Kidney (tissue), 14 donors: Measurements from ENCODE around the gene GRIK3. TPM values are rescaled to one million over a fixed set of nuclear protein-coding genes. Genes with fewer than 3 reads are reported as not detected.
A peak's percentile ranks its signal among the peaks of the same experiment; 100 is the strongest.
"Not testable (repeated sequence)": the region's sequence is repeated elsewhere in the genome, so short reads cannot be mapped to it uniquely, and the experiment has no call there.

Experiments
- DNase-seq, 5 donors: peaks; one replicate each; pipeline ENCODE4 v3.0.0-alpha.2; 2013 to 2020
- FAIRE-seq: peaks from 2 replicates; lab custom pipeline; 2012; peaks lifted over from hg19 to GRCh38; lab: Jason Lieb, UNC
- H3K27ac ChIP-seq, 2 donors: one replicate each; pipeline ENCODE4 v1.7.0; 2013; ENCODE audit warnings: low read depth in 2 of 2, low read length in 2 of 2, inconsistent platforms in 1 of 2
- H3K27me3 ChIP-seq: one replicate; pipeline ENCODE4 v1.7.1; 2013; ENCODE audit warnings: low read length, inconsistent platforms; ENCODE audit not compliant: control insufficient read depth, insufficient read depth
- H3K36me3 ChIP-seq, 3 donors: one replicate each; pipeline versions ENCODE4 v1.7.0 to v1.7.1; 2013; ENCODE audit warnings: low read length in 3 of 3, control low read depth in 1 of 3, inconsistent platforms in 1 of 3; ENCODE audit not compliant: insufficient read depth in 3 of 3, control insufficient read depth in 2 of 3
- H3K4me1 ChIP-seq, 3 donors: one replicate each; pipeline versions ENCODE4 v1.7.0 to v1.7.1; 2013; ENCODE audit warnings: low read length in 3 of 3, inconsistent platforms in 1 of 3, low read depth in 1 of 3; ENCODE audit not compliant: control insufficient read depth in 2 of 3, insufficient read depth in 2 of 3
- H3K4me3 ChIP-seq, 3 donors: one replicate each; pipeline versions ENCODE4 v1.7.0 to v1.8.1; 2013; ENCODE audit warnings: low read length in 3 of 3, control low read depth in 1 of 3, inconsistent platforms in 1 of 3
- H3K9ac ChIP-seq, 3 donors: one replicate each; pipeline versions ENCODE4 v1.7.0 to v1.7.1; 2013; ENCODE audit warnings: low read length in 3 of 3, control low read depth in 1 of 3, inconsistent platforms in 1 of 3
- H3K9me3 ChIP-seq, 3 donors: one replicate each; pipeline versions ENCODE4 v1.7.0 to v1.7.1; 2013; ENCODE audit warnings: low read length in 3 of 3, control low read depth in 1 of 3, inconsistent platforms in 1 of 3; ENCODE audit not compliant: control insufficient read depth in 2 of 3, insufficient read depth in 1 of 3
- intact Hi-C: fragments of 100-400 bp; cut with DNase I; formaldehyde crosslinking; loops from one replicate; pipeline ENCODE4 v1.11.1; 2022
- polyA plus RNA-seq: library from polyadenylated mRNA; stranded (reverse); fragments of 350-450 nt; fragmentation: Illumina TruSeq; extraction: RNeasy Lipid Tissue Mini Kit (QIAGEN cat#74804); gene quantifications from one replicate; pipeline ENCODE4 v1.2.3, GENCODE V29; 2014; ENCODE audit warnings: low read depth, low replicate concordance; ENCODE audit not compliant: insufficient read depth
- total RNA-seq: library from RNA; stranded (reverse); fragmentation: NEBNext Ultra II Directional; extraction: Animal tissue kit (Norgen Biotek cat#: 25700); gene quantifications from one replicate; pipeline ENCODE4 v1.2.1, GENCODE V29; 2021
- TF ChIP-seq, protein P1 (sequence below): IDR thresholded peaks from 3 replicates; pipeline ENCODE4 v1.5.1; 2012; ENCODE audit warnings: mild to moderate bottlenecking, moderate library complexity, borderline replicate concordance; ENCODE audit not compliant: insufficient read depth; ENCODE audit errors: extremely low read depth
- donor health status: control.
- donor health status: control.
- donor health status: control.
- donor health status: control.
- donor health status: control.
- donor health status: DM: yes; HTN: yes; CAD: no.
- donor health status: Normal renal cell carcinoma (clear cell type).

GRIK3 gene
- total and polyA plus RNA-seq, 2 donors from 2014 or later, result 0.06 to 0.38 TPM

DNA sequence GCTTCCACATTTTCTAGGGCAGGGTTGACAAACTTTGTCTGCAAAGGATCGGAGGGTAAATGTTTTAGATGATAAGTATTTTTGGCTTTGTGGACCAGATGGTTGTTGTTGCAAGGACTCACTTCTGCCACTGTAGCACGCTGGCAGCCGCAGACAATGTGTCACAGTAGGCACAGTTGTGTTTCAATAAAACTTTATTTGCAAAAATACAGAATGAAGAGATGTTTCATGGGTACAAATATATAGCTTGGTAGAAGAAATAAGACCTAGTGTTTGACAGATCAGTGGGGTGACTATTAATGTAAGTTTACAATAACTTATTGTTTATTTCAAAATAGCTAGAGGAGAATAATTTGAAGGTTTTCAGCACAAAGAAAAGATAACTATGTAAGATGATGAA is 127.8 kb downstream of the GRIK3 start:
- no peak overlapping the region for H3K9ac ChIP-seq
- H3K9me3 ChIP-seq, result no peaks in the 10 kb centered on the region
- intact Hi-C loops, result no loop called here
- DNase-seq, result no peak
- FAIRE-seq, result no peak
- no peaks in the 10 kb centered on the region for H3K27me3 ChIP-seq
- H3K4me3 ChIP-seq, result no peak overlapping the region
- H3K36me3 ChIP-seq, result no peaks in the 10 kb centered on the region
- TF ChIP-seq, protein P1, sequence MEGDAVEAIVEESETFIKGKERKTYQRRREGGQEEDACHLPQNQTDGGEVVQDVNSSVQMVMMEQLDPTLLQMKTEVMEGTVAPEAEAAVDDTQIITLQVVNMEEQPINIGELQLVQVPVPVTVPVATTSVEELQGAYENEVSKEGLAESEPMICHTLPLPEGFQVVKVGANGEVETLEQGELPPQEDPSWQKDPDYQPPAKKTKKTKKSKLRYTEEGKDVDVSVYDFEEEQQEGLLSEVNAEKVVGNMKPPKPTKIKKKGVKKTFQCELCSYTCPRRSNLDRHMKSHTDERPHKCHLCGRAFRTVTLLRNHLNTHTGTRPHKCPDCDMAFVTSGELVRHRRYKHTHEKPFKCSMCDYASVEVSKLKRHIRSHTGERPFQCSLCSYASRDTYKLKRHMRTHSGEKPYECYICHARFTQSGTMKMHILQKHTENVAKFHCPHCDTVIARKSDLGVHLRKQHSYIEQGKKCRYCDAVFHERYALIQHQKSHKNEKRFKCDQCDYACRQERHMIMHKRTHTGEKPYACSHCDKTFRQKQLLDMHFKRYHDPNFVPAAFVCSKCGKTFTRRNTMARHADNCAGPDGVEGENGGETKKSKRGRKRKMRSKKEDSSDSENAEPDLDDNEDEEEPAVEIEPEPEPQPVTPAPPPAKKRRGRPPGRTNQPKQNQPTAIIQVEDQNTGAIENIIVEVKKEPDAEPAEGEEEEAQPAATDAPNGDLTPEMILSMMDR, result no peak
- no peak overlapping the region for H3K27ac ChIP-seq
- no peaks in the 10 kb centered on the region for H3K4me1 ChIP-seq

DNA sequence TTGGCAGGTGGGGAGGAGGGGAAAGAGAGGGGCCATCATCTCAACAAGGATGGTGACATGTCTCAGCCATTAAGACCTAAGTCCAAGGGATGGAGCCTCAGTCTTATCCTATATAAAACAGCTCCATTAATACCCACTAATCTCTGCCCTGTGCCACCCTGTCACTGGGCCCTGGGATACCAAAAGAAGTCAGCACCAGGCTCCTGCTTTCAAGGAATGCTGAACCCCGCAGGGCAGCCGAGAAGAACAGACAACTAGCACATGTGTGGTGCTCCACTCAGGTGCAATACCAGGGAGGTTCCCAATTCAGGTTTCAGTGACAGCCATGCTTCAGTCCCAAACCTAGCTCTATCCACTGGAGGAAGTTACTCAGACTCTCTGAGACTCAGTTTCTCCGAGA is 128.4 kb downstream of the GRIK3 start:
- Histone ChIP-seq H3K36me3 (no peaks in the 10 kb centered on the region), H3K9ac (no peak overlapping the region), H3K27ac (no peak overlapping the region), H3K4me1 (no peaks in the 10 kb centered on the region), H3K27me3 (no peaks in the 10 kb centered on the region), H3K9me3 (no peaks in the 10 kb centered on the region), H3K4me3 (no peak overlapping the region)
- TF ChIP-seq, protein P1, result no peak
- no peak for FAIRE-seq
- intact Hi-C loops, result no loop called here
- DNase-seq, result peak in 1 of 5 donors; percentile 7

DNA sequence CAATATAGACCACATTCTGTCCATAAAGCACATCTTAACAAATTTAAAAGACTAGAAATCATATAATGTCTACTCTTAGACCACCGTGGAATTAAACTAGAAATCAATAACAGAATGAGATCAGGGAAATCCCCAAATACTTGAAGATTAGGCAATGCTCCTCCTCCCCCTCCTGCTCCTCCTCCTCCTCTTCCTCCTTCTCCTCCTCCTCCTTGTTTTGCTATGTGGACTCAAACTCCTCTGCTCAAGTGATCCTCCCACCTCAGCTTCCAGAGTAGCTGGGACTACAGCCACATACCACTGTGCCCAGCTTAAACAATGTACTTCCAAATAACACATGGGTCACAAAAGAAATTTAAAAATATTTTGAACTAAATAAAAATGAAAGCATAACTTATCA is 134.2 kb downstream of the GRIK3 start:
- Histone ChIP-seq H3K27me3 (no peaks in the 10 kb centered on the region), H3K9ac (no peak overlapping the region), H3K9me3 (peaks cover 0 to 8% (median 6%) of the 10 kb centered on the region in 3 donors), H3K4me1 (no peaks in the 10 kb centered on the region), H3K4me3 (no peak overlapping the region), H3K27ac (no peak overlapping the region), H3K36me3 (no peaks in the 10 kb centered on the region)
- DNase-seq, result peak in 1 of 5 donors; percentile 2
- intact Hi-C loops, result no loop called here
- no peak for FAIRE-seq
- TF ChIP-seq, protein P1, result no peak

DNA sequence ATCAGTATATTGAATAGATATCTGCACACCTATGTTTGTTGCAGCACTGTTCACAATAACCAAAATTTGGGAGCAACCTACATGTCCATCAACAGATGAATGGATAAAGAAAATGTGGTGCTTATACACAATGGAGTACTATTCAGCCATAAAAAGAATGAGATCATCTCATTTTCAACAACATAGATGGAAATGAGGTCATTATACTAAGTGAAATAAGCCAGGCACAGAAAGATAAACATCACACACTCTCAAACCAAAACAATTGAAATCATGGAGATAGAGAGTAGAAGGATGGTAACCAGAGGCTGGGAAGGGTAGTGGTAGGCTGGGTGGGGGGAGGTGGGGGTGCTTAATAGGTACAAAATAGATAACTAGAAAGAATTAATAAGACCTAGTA is 136.5 kb downstream of the GRIK3 start:
- intact Hi-C loops, H3K9ac ChIP-seq, H3K27me3 ChIP-seq, H3K27ac ChIP-seq, FAIRE-seq, H3K4me3 ChIP-seq, DNase-seq, H3K36me3 ChIP-seq, H3K9me3 ChIP-seq, H3K4me1 ChIP-seq: not testable (repeated sequence)
